Endodermal cell (in vitro differentiated cells): Measurements from ENCODE around the gene GALNT6. TPM values are rescaled to one million over a fixed set of nuclear protein-coding genes. Genes with fewer than 3 reads are reported as not detected.
A peak's percentile ranks its signal among the peaks of the same experiment; 100 is the strongest.

ENCODE experiments used
- DNase-seq: peaks from one replicate; pipeline ENCODE4 v3.0.0-alpha.2; 2017
- H3K27ac ChIP-seq: 2 replicates; pipeline ENCODE4 v1.5.1; 2013; ENCODE audit warnings: mild to moderate bottlenecking, low read depth, low read length, moderate library complexity
- H3K27me3 ChIP-seq: 2 replicates; pipeline ENCODE4 v1.6.1; 2013; ENCODE audit warnings: mild to moderate bottlenecking, low read length, moderate library complexity; ENCODE audit not compliant: insufficient read depth, control insufficient read depth, poor library complexity, severe bottlenecking
- H3K36me3 ChIP-seq: 2 replicates; pipeline ENCODE4 v1.7.0; 2013; ENCODE audit warnings: mild to moderate bottlenecking, low read length, moderate library complexity; ENCODE audit not compliant: control insufficient read depth, insufficient read depth
- H3K4me1 ChIP-seq: one replicate; pipeline ENCODE4 v1.7.0; 2013; ENCODE audit warnings: low read length; ENCODE audit not compliant: control insufficient read depth, insufficient read depth
- H3K4me3 ChIP-seq: 2 replicates; pipeline ENCODE4 v1.5.1; 2013; ENCODE audit warnings: mild to moderate bottlenecking, low read length, moderate library complexity
- H3K9ac ChIP-seq: 2 replicates; pipeline ENCODE4 v1.6.1; 2013; ENCODE audit warnings: mild to moderate bottlenecking, low read length, moderate library complexity; ENCODE audit not compliant: poor library complexity, severe bottlenecking; ENCODE audit errors: extremely low read depth
- H3K9me3 ChIP-seq: 2 replicates; pipeline ENCODE4 v1.6.1; 2013; ENCODE audit warnings: mild to moderate bottlenecking, low read length, moderate library complexity; ENCODE audit not compliant: control insufficient read depth
- H3K27ac Mint-ChIP-seq: 2 replicates; pipeline ENCODE4 v1.8.0; 2020; ENCODE audit warnings: mixed read lengths
- H3K27me3 Mint-ChIP-seq: 2 replicates; pipeline ENCODE4 v1.8.0; 2021; ENCODE audit warnings: mild to moderate bottlenecking, mixed read lengths; ENCODE audit not compliant: insufficient read depth
- H3K36me3 Mint-ChIP-seq: 2 replicates; pipeline ENCODE4 v1.8.0; 2020; ENCODE audit warnings: low read depth, mixed read lengths
- H3K4me1 Mint-ChIP-seq: 2 replicates; pipeline ENCODE4 v1.8.0; 2020; ENCODE audit warnings: mixed read lengths
- H3K4me3 Mint-ChIP-seq: 2 replicates; pipeline ENCODE4 v1.8.0; 2020; ENCODE audit warnings: mild to moderate bottlenecking, moderate library complexity, mixed read lengths
- H3K9me3 Mint-ChIP-seq: 2 replicates; pipeline ENCODE4 v1.8.0; 2020; ENCODE audit warnings: mild to moderate bottlenecking, mixed read lengths
- CTCF ChIP-seq: fragments of 200-600 bp; sonication (generic); conservative IDR thresholded peaks from 2 replicates; pipeline ENCODE4 v1.5.0; 2021; ENCODE audit warnings: antibody characterized with exemption, mild to moderate bottlenecking
- whole genome bisulfite sequencing, 2 experiments: methylation state at CpG; one replicate each; pipeline versions ENCODE4 v1.1.5 to v1.1.7; 2013; ENCODE audit warnings: missing lambda C conversion rate in 2 of 2, mixed read lengths in 1 of 2; ENCODE audit not compliant: insufficient coverage in 1 of 2, insufficient read length in 1 of 2; 5-methylcytosine and 5-hydroxymethylcytosine counted together
- total RNA-seq, 2 donors: library from RNA; stranded (reverse); fragmentation: NEBNext Ultra II Directional in 1 of 2; extraction: Animal tissue kit (Norgen Biotek cat#: 25700) in 1 of 2; gene quantifications; 2 replicates in 1 of 2; 3 replicates in 1 of 2; pipeline ENCODE4 v1.2.1, GENCODE V29; 2021

GALNT6 gene
- total RNA-seq, 2 donors from 2014 or later, result 13.9 to 19.1 TPM

GRCh38 chr12:51362747-51363342 is 28.4 kb downstream of the GALNT6 start:
- peaks cover 10% of the 10 kb centered on the region for H3K27me3 Mint-ChIP-seq
- Histone ChIP-seq H3K4me1 (peaks cover 15% of the 10 kb centered on the region), H3K36me3 (peaks cover 2% of the 10 kb centered on the region), H3K4me3 (no peak overlapping the region), H3K27me3 (peaks cover 12% of the 10 kb centered on the region), H3K9me3 (no peaks in the 10 kb centered on the region), H3K27ac (no peak overlapping the region), H3K9ac (no peak overlapping the region)
- WGBS, 2 experiments, result 60 to 81% methylated on average over 1 to 2 of the region's 2 CpGs
- H3K27ac Mint-ChIP-seq, result no peak overlapping the region
- peaks cover 24% of the 10 kb centered on the region for H3K4me1 Mint-ChIP-seq
- no peak overlapping the region for H3K4me3 Mint-ChIP-seq
- H3K36me3 Mint-ChIP-seq, result peaks cover 10% of the 10 kb centered on the region
- no peak for DNase-seq
- TF ChIP-seq CTCF, result no peak
- no peaks in the 10 kb centered on the region for H3K9me3 Mint-ChIP-seq

- H3K27ac Mint-ChIP-seq, result peak overlapping the region; percentile 79
- peaks cover 24% of the 10 kb centered on the region for H3K4me1 Mint-ChIP-seq
- Histone ChIP-seq H3K4me3 (no peak overlapping the region), H3K9me3 (no peaks in the 10 kb centered on the region), H3K27me3 (peaks cover 12% of the 10 kb centered on the region), H3K9ac (no peak overlapping the region), H3K4me1 (peaks cover 15% of the 10 kb centered on the region), H3K27ac (no peak overlapping the region), H3K36me3 (peaks cover 6% of the 10 kb centered on the region)
- H3K36me3 Mint-ChIP-seq, result peaks cover 15% of the 10 kb centered on the region
- no peaks in the 10 kb centered on the region for H3K9me3 Mint-ChIP-seq
- no peak overlapping the region for H3K4me3 Mint-ChIP-seq
- 92 to 100% methylated on average over 1 to 6 of the region's 6 CpGs for WGBS, 2 experiments
- TF ChIP-seq CTCF, result no peak
- peaks cover 10% of the 10 kb centered on the region for H3K27me3 Mint-ChIP-seq
- DNase-seq, result no peak
Observed at GRCh38 chr12:51362307-51362706, 28.9 kb downstream of the GALNT6 start.

GRCh38 chr12:51361161-51362016 is 29.8 kb downstream of the GALNT6 start:
- no peak for TF ChIP-seq CTCF
- peaks cover 21% of the 10 kb centered on the region for H3K36me3 Mint-ChIP-seq
- Histone ChIP-seq H3K27me3 (peaks cover 12% of the 10 kb centered on the region), H3K36me3 (peaks cover 12% of the 10 kb centered on the region), H3K9ac (no peak overlapping the region), H3K4me3 (no peak overlapping the region), H3K27ac (no peak overlapping the region), H3K9me3 (no peaks in the 10 kb centered on the region), H3K4me1 (peaks cover 15% of the 10 kb centered on the region)
- no peaks in the 10 kb centered on the region for H3K9me3 Mint-ChIP-seq
- 84 to 86% methylated on average over 5 to 8 of the region's 8 CpGs for WGBS, 2 experiments
- DNase-seq, result no peak
- peaks cover 10% of the 10 kb centered on the region for H3K27me3 Mint-ChIP-seq
- no peak overlapping the region for H3K27ac Mint-ChIP-seq
- H3K4me3 Mint-ChIP-seq, result no peak overlapping the region
- H3K4me1 Mint-ChIP-seq, result peaks cover 24% of the 10 kb centered on the region
